Dermis microvascular lymphatic vessel endothelial cell (primary cell): ENCODE results near the gene PRRC2B. TPM values are rescaled to one million over a fixed set of nuclear protein-coding genes. Genes with fewer than 3 reads are reported as not detected.

ENCODE experiments used
- DNase-seq, 2 donors: peaks; one replicate each; pipeline versions ENCODE4 v3.0.0 to v3.0.0-alpha.2; 2010; ENCODE audit warnings: low read depth in 2 of 2
- total RNA-seq: library from RNA; depleted of rRNA; stranded (reverse); fragments of >200 nt; gene quantifications from 2 replicates; pipeline ENCODE4 v1.2.1, GENCODE V29; 2014

PRRC2B gene
- total RNA-seq, 1 donor from 2014 or later, result 31.1 TPM

DNA sequence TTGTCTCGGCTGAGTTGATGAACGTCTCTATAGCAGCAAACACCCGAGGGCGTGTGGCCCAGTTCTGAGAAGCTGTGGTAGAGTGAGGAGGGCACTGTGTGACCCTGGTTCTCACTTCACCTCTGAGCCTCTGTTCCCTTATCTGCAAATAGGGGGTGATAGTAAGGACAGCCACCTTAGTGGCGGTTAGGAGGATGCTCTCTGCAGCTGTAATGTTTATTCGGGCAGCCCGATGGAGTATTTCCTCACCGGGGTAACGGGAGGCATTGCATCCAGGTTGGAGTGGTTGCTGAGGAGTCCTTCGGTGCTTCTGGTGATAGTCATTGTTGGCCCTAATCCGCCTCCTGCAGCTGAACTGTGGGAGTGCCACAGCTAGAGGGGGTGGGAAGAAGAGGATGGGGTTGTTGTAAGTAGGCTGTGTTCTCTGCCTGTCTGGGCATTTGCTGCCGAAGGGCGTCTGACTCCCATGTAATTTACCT is 13.9 kb downstream of the PRRC2B start:
- peak in 1 of 2 donors; percentile 66 for DNase-seq

DNA sequence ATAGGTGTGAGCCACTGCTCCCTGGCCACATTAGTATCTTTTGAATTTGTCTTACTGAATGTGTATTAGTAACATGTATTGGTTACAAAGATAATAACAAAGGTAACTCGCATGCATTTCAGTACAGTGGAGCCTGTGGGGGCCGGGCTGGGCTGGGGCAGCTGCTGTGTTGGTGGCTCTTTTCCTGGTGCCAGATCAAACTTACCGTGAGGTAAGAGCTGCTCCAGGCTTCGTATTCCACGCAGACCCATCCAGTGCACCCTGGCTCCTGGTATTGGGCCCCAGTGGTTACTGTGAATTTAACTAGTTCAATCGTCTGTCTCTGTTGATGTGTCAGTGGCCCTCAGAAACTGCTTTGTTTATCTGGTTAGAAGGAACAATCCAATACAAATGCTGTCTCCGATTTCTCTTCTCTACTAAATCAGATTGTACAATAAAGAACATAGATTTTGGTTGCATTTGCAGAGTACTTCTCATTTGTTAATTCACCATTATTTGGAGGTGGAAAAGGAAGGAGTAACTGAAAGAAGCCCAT is 15.6 kb downstream of the PRRC2B start:
- no peak for DNase-seq

DNA sequence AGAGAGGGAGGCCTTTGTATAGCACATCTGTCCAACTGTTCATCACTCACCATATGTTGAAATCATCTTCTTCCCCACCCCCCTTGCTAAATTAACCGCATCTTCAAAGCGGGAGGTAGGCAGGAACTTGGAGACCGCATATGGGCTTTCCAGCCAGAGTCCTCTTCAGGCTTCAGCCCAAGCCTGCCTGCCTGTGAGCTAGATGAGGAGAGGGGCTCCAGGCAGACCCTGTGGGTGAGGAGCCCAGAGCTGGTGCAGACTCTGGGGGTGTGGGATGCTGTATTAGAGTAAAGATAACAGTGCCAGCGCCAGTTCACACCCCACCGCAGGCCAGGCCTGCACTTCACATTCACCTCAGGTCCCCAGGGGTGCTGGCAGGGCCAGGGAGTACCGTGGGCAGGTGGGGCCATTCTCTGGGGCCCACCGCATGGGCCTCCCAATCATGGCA is 16.2 kb downstream of the PRRC2B start:
- no peak for DNase-seq

GRCh38 chr9:131411719-131412681 is 18.1 kb downstream of the PRRC2B start:
- DNase-seq, result no peak

DNA sequence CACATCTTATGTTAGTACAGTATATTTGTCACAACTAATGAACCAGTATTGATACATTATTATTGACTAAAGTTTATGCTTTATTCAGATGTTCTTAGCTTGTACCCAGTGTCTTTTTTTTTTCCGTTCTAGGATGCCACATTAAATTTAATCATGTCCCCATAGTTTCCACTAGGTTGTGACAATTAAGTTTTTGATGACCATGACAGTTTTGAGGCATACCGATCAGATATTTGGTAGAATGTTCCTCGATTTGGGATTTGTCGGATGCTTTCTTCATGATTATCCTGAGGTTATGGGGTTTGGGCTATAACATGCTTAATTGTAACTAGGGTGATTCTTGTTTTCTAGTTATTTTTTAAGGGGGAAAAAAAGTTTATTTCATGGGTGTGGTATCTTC is 22.6 kb downstream of the PRRC2B start:
- DNase-seq, result no peak

DNA sequence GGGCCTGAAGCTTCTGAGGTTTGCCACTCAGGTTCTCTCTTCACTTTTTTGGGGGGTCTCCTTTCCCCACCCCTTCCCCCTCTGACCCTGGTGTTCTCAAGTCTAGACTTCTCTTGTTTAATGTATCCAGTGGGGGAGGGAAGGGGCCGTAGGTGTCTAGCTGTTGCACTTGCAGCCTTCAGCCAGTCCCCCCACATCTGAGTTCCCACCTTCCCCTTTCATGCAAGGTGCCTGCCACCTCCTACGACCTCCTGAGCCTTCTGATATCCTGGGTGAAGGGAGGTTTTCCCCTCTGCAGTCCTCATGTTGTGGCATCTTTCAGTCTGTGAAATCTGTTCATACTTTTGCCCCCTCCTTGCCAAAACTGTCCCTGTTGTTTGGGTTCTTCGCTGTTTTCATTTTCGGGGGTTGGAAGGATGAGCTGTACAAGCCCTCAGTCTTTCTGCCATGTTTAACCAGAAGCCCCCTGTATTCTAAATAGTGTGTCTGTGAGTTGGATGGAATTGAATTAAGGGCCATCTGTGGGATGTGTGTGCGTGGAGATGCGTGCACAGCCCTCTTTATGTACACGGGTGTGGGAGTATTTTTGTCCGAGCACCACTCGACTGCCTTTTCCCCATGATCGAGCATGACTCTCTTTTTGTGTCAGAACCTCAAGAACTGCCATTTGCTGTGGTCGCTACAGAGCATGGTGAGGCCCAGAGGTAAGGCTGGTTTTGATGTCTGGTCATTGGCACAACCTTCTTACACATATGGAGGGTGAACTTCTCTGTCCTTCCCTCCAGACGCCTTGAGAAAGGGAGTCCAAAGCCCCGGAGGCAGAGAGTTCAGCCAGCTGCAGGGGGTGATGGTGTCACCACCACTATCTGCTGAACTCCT is 23.6 kb downstream of the PRRC2B start:
- DNase-seq, result no peak

- peak in 1 of 2 donors; percentile 79 for DNase-seq
Observed at GRCh38 chr9:131418143-131419025, 24.5 kb downstream of the PRRC2B start.

DNA sequence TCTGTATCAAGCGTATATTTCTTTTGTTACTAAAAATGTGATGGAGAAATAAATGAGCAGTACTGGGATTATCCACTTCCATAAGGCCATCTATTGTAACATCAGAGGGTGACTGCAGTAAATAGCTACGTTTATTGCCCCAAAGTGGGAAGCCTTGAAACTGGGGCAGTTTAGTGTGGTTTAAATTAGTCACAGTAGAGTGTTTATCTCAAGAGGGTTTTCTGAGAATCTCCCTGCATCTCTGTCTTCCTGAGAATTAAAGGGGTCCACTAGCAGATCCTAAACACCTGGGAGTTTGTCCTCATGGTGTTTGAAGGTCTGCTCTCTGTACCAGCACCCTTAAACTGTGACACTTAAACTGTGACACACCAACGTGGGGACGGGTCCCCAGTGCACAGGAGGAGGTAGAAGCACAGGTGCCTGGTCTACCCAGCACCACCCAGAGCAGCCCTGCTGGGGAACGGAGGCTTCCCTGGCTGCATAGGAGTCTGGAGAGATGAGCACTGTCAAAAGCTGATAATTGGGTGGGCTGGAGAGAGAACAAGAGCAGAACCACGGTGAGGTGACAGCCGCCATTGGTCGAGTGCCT is 25.2 kb downstream of the PRRC2B start:
- DNase-seq, result no peak

- no peak for DNase-seq
Observed at GRCh38 chr9:131419716-131420115, 25.8 kb downstream of the PRRC2B start.

DNA sequence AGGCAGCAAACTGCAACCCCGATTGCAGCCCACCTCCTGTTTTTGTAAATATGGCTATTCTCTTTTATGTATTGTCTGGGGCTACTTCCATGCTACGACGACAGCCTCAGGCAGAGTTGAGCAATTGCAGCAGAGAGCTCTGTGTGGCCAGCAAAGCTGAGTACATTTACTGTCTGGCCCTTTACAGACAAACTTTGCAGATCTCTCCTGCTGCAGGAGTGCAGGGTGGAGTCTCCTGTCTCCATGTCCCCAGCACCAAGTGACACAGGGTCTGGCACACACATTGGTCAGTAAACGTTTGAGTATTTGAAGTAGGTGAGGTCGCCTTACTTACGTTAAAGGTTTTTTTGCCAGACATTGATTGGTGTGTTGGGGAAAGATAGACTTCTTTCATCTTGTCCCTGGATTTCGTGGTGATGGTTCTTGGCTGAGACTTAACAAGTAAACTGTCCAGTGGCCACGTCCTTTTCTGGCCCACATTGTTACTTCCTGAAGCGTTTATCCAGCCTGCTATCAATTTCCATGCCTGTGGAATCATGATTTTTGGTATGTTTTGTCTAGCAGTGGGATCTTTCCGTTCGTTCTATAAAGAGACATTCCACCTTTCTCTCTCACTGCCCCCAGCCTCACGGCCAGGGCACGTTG is 27.2 kb downstream of the PRRC2B start:
- DNase-seq, result no peak

DNA sequence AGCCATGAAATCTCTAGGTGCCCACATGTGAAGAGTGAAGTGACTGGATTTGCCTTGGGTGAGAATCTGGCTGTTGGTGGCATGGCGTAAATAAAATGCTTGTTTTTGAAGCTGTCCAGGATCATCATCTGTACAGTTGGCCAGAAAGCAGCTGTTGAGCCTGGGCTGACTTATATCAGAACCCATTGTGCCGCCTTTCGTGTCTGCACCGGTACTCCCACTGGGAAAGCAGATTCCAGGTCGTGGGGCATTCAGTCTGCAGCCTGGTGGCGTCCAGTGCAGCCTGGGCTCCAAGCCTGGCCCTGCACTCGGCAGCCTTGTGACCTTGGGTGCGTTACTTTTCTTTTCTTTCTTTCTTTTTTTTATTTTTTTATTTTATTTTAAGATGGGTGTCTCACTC is 27.8 kb downstream of the PRRC2B start:
- no peak for DNase-seq

DNA sequence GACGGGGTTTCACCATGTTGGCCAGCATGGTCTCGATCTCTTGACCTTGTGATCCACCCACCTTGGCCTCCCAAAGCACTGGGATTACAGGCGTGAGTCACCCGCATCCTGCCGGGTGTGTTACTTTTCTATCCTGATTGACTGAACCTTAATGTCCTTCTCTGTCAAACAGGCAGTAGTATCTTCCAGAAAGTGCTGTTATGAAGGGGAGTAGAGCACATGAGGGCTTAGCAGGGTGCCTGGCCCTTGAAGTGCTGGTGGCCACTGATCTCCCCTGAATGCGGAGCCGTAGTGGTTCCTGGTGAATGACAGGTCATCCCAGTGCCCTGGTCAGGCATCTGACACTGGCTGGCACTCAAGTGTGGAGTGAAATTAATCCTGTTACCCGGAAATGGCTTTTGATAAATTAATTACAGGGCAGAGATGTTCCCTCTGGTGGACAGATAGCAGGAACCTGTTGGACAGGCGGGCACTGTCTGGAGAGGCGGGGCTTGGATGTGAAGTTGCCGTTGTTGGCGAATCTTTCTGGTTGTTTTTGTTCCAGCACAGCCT is 28.4 kb downstream of the PRRC2B start:
- DNase-seq, result peak in 1 of 2 donors; percentile 59

- peak in 1 of 2 donors; percentile 96 for DNase-seq
Observed at GRCh38 chr9:131423171-131423581, 29.3 kb downstream of the PRRC2B start.

DNA sequence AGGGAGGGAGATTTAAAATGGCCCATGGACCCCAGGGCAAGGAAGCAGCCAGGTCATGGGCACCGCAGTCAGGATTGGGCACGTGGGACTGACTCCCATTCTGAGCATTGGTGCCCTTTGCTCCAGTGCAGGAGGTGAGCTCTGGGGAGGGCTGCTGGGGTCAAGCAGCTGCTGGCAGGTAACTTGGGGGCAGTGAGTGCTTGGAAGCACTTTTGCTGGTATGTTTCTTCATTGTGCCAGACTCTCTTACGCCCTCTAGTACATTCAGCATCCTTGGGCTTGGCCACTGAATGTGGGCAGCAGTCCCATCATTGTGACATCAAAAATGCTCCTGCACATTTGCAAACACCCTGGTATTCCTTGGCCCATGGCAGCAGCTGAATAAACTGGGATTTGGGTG is 32.7 kb downstream of the PRRC2B start:
- no peak for DNase-seq

GRCh38 chr9:131429121-131430012 is 35.5 kb downstream of the PRRC2B start:
- DNase-seq, result no peak

GRCh38 chr9:131432050-131432449 is 38.2 kb downstream of the PRRC2B start:
- no peak for DNase-seq

- DNase-seq, result peak in 1 of 2 donors; percentile 44
Observed at GRCh38 chr9:131432597-131433301, 38.9 kb downstream of the PRRC2B start.
